DMS153 (cell line): Measurements from ENCODE around the gene SSH2.

ENCODE experiments used
- DNase-seq: peaks from one replicate; lab custom pipeline; 2025; lab: John Stamatoyannopoulos, UW

The SSH2 gene

DNA sequence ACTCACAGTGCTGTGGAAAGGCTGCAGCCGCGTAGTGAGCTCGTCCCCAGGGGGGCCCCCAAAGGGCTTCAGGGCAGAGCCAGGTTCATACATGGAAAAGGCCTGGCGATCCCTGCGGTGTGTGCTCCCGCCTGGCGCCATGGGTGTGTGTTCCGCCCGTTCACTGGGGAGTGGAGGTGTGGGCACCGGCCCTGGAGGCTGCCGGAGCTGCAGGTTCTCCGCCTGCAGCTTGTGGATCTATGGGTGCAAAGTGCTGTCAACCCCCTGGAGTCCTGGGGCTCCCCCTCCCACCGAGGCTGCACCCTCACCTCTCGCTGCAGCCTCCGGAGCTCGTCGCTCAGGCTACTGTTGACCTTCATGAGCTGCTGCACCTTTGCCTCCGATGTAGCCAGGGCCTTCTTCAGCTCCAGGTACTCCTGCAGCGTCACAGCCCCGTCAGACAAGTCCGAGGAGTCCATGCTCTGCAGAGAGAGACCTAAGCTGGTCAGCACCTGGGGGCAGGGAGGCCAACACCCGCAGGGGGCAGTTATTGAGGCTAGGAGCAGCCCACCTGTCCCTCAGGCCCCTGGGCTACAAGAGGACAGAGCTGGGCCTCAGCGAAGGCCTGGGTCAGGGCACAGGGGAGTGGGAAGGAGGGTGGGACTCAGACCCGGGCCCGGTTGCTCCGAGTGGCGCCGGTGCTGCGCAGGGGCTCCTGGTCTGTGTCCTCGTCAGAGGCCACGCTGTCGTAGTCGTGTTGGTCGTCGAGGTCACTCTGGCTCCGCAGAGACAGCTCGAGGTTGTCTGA is 353.6 kb downstream of the SSH2 start:
- no peak for DNase-seq
